GM12864 (cell line): ENCODE data around the gene NKAPL.
A peak's percentile ranks its signal among the peaks of the same experiment; 100 is the strongest.

ENCODE experiments used
- DNase-seq: peaks from one replicate; pipeline ENCODE4 v3.0.0-alpha.2; 2011; ENCODE audit warnings: low read depth
- H3K4me3 ChIP-seq: 2 replicates; pipeline ENCODE4 v1.5.1; 2011; ENCODE audit warnings: mild to moderate bottlenecking, low read depth, low read length, control low read depth
- CTCF ChIP-seq: IDR thresholded peaks from 2 replicates; pipeline ENCODE4 v1.5.1; 2011; ENCODE audit warnings: low read depth, mild to moderate bottlenecking, moderate library complexity, low read length, control low read depth, inconsistent platforms; ENCODE audit errors: missing control alignments

Gene NKAPL

GRCh38 chr6:28217890-28218289 lies 41.2 kb upstream of the NKAPL start:
- DNase-seq = no peak
- no peak for TF ChIP-seq CTCF
- H3K4me3 ChIP-seq = no peak overlapping the region

GRCh38 chr6:28218312-28219248 lies 40.5 kb upstream of the NKAPL start:
- TF ChIP-seq CTCF = no peak
- peak overlapping the region; percentile 70 for H3K4me3 ChIP-seq
- no peak for DNase-seq

- no peak for TF ChIP-seq CTCF
- H3K4me3 ChIP-seq = no peak overlapping the region
- DNase-seq = no peak
Measured at GRCh38 chr6:28220257-28221133, 38.6 kb upstream of the NKAPL start.

GRCh38 chr6:28224131-28225055 lies 34.7 kb upstream of the NKAPL start:
- TF ChIP-seq CTCF = no peak
- DNase-seq = no peak
- peak overlapping the region; percentile 93 for H3K4me3 ChIP-seq

- DNase-seq = peak; percentile 63
- TF ChIP-seq CTCF = no peak
- peak within 1 kb of the TSS; percentile 93 for H3K4me3 ChIP-seq
Measured at GRCh38 chr6:28225056-28225834, 33.9 kb upstream of the NKAPL start, which contains the start of gene ZSCAN9. Gene ZSCAN9 (plus strand): TSS chr6:28225275. CDS start chr6:28227085, 1,810 bp downstream.

- no peak for TF ChIP-seq CTCF
- H3K4me3 ChIP-seq = no peak overlapping the region; the same call in 1 of the 2 replicates
- no peak for DNase-seq
Measured at GRCh38 chr6:28226460-28226859, 32.6 kb upstream of the NKAPL start.
